Fibroblast of skin of right biceps (primary cell): ENCODE results near the gene NUB1.
A peak's percentile ranks its signal among the peaks of the same experiment; 100 is the strongest.
"Not testable (repeated sequence)": the region's sequence is repeated elsewhere in the genome, so short reads cannot be mapped to it uniquely, and the experiment has no call there.

Experiments
- DNase-seq: peaks from one replicate; pipeline ENCODE4 v3.0.0-alpha.2; 2013

Gene NUB1

GRCh38 chr7:151341357-151342101, at the start of gene NUB1:
NUB1 (plus strand) TSS chr7:151341812; CDS start chr7:151345350, 3,538 bp downstream.
- peak; percentile 83 for DNase-seq

GRCh38 chr7:151292850-151293249, 48.8 kb upstream of the NUB1 start:
- no peak for DNase-seq

DNA sequence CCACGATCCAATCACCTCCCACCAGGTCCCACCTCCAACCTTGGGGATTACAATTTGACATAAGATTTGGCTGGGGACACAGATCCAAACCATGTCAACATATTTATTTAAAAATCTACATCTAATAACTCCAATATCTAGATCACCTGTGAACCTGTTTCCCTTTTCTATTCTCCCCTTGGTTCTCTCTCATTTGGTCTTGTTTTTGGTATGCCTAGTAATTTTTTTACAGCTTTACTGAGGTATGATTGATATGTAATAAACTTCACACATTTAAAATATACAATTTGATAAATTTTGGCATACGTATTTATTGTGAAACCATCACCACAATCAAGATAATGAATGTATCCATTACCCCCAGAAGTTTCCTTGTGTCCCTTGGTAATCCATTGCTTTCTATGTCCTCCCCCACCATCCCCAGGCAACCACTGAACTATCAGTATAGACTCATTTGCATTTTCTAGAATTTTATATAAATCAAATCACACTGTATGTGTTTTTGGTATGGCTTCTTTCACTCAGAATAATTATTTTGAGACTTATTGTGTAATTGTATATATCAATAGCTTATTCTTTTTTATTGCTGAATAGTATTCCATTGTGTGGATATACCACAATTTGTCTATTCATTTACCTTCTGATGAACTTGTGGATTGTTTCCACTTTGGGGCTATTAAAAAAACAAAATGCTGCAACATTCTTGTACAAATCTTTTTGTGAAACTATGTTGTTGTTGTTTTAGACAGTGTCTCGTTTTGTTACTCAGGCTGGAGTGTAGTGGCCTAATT, 45.2 kb upstream of the NUB1 start:
- DNase-seq: no peak

DNA sequence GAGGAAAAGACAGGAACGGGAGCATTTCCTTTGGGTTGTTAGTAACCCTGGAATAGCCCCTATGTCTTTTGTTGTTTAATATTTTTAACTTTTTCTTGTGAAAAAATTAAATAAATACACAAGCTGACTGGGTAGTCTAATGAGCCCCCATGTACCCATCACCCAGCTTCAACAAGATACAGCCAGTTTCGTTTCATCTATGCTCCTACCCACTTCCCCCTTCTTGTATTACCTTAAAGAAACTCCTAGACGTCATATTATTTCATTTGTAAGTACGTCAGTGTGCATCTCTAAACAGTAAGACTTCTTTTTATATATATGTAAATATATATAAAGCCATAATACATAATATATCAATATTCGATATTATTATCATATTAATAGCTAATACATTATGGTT, 42.8 kb upstream of the NUB1 start:
- DNase-seq: no peak

DNA sequence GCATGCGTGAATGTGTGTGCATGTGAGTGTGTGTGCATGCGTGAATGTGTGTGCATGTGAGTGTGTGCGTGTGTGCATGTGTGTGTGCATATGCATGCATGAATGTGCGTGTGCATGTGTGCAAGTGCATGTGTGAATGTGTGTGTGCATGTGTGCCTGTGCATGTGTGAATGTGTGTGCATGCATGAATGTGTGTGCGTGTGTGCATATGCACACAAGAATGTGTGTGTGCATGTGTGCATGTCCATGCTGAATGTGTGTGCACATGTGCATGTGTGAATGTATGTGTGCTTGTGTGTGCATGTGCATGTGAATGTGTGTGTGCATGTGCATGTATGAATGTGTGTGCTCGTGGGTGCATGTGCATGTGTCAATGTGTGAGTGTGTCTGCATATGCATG, 42.1 kb upstream of the NUB1 start:
- DNase-seq: no peak

- no peak for DNase-seq
These were observed 41.5 kb upstream of the NUB1 start for GRCh38 chr7:151299940-151300645.

- DNase-seq: no peak
These were observed 39.8 kb upstream of the NUB1 start for GRCh38 chr7:151301471-151302462.

- DNase-seq: not testable (repeated sequence)
These were observed 37.4 kb upstream of the NUB1 start for GRCh38 chr7:151304251-151304650.

DNA sequence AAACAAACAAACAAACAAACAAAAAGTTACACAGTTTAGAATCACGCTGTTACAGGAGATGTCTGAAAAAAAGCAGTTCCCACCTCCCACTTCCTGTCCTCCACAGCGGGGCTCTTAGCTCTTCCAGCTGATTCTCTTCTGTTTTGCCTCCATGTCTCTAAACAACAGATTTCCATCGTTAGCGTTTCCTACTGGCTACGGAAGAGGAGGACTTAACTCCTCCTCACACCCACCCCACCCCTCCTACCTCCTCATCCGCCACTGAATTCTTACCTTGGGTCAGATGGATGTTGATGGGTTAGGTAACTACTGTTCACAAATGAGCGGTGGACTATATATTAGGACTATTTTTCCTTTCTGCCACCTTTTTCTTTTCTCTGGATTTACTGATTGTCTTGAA, 36.8 kb upstream of the NUB1 start:
- no peak for DNase-seq

DNA sequence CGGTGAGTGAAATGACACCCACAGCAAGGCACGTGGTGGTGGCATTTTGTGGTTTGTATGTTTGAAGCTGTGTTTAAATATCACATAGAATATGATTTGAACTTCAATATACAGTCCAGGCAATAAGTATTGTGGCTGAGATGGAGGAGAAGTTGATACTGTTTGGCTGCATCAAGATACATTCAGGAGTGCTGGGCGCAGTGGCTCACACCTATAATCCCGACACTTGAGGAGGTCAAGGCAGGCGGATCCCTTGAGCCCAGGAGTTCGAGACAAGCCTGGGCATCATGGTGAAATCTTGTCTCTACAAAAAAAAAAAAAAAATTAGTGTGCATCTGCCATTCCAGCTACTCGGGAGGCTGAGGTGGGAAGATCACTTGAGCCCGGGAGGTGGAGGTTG, 35.2 kb upstream of the NUB1 start:
- DNase-seq: no peak

DNA sequence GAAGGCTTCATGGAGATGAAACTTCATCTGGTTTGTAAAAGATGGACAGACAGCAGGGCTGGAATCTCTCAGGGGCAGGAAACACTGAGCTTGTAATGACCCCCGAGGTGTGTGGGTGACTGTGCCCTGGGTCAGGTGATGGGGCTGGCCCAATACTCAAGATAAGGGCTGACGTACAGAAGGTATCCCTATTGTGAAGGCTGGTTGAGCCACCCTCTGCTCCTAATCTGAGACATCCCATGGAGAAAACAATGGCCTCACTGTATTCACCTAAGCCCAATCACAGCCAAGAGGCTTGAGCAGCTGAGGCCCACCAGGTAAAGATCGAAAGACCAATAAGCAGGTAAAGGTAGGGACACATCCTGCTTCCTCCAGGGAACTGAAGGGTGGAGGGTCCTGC, 34.8 kb upstream of the NUB1 start:
- DNase-seq: no peak

DNA sequence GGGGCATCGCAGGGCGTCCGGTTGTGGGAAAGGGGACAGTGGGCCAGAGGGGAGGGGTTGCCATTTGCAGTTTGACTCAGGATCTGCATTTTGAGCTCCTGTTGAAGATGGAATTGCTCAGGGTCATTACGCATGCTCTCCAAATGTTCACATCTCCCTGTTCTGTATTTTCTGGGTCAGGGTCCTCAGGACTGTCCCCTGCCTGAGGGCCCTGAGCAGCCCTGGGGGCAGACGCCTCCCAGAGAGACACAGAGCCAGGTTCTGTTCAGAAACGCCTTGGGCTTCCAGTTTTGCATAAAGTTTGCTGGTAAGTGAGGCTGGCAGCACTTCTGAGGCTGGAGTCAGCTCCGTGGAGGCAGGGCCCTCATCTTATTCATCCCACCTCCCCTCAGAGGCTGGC, 34.1 kb upstream of the NUB1 start:
- DNase-seq: no peak

- DNase-seq: no peak
These were observed 33.4 kb upstream of the NUB1 start for GRCh38 chr7:151308256-151308655.

DNA sequence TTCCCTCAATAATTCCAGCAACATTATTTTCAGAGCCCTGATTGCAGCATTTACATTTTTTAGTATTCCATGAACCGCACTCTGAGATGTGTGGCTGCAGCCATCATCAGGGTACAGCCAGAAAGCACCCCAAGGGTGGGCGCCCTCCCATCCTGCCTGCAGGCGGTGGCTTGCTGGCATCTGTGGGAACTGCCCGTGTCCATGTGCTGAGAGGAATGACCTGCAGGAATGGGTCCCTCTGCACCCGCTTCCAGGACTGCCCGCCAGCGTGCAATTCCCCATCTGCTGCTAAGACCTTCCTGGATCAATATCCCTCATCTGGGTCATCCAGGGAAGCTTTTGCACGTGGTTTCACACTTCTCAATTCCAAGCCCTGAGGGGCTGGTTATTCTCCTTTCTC, 32.8 kb upstream of the NUB1 start:
- DNase-seq: no peak

- peak; percentile 57 for DNase-seq
These were observed 32.3 kb upstream of the NUB1 start for GRCh38 chr7:151309311-151309710.

- peak; percentile 26 for DNase-seq
These were observed 31.0 kb upstream of the NUB1 start for GRCh38 chr7:151310578-151310977.

- peak; percentile 12 for DNase-seq
These were observed 30.2 kb upstream of the NUB1 start for GRCh38 chr7:151311294-151311864.

GRCh38 chr7:151312356-151312755, 29.3 kb upstream of the NUB1 start:
- no peak for DNase-seq

DNA sequence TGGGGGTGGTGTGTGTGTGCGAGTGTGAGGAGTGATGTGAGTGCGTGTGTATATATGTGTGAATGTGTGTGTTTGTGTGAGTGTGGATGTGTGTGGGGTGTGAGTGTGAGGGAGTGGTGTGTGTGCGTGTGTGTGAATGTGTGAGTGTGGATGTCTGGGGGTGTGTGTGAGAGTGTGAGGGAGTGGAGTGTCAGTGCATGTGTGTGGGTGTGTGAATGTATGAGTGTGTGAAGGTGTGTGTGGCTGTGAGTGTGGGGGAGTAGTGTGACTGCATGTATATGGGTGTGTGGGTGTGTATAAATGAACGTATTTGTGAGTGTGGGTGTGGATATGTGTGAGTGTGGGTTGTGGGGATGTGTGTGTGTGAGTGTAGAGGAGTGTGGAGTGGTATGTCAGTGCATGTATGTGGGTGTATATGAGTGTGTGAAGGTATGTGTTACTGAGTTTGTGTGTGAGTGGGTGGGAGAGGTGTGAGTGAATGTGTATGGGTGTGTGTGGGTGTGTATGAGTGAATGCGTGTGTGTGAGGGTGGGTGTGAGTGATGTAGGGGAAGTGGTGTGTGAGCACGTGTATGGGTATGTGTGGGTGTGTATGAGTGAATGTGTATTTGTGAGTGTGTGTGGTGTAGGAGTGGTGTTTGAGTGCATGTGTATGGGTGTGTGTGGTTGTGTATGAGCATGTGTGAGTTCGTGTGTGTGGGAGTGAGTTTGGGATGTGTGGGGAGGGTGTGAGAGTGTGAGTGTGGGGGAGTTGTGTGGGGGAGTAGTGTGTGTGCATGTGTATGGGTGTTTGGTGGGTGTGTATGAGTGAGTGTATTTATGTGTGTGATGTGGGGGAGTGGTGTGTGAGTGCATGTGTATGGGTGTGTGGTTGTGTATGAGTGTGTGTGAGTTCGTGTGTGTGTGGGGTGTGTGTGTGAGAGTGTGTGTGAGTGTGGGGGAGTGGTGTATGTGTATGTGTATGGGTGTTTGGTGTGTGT, 28.5 kb upstream of the NUB1 start:
- no peak for DNase-seq

- no peak for DNase-seq
These were observed 27.8 kb upstream of the NUB1 start for GRCh38 chr7:151313857-151314256.

DNA sequence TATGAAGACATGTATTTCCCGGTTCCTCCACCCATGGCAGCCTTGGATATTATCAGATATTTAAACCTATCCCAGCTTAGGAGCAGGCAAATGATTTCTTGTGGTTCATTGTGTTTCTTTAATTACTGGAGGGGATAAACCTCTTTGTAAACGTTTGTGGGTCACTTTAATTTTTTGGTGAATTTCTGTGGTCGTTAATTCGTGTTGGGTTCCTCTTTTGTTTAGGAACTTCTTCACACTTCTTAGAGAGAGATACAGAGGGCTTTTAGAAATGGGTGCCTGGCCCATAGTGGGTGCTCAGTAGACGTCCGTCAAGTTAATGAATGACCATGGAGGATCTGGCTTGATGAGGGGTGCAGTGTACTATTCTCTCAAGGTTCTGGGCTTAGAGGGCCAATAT, 27.2 kb upstream of the NUB1 start:
- DNase-seq: no peak
